Endometrial microvascular endothelial cells (primary cell): ENCODE results near the gene MRPL40. TPM values are rescaled to one million over a fixed set of nuclear protein-coding genes. Genes with fewer than 3 reads are reported as not detected.
"Not testable (repeated sequence)": the region's sequence is repeated elsewhere in the genome, so short reads cannot be mapped to it uniquely, and the experiment has no call there.

Experiments
- in situ Hi-C: cut with HindIII; loops from 2 replicates; pipeline ENCODE4 v1.10.0; 2017; ENCODE audit warnings: low sequenced_read_pairs, low pct_unique_long_range_greater_than_20kb; ENCODE audit errors: inconsistent ontology term
- total RNA-seq: library from RNA; depleted of rRNA; stranded (reverse); fragments of >200 nt; gene quantifications from one replicate; pipeline ENCODE4 v1.2.3, GENCODE V29; 2015; ENCODE audit errors: inconsistent ontology term

MRPL40 gene
- total RNA-seq, 1 donor from 2014 or later, result 38.3 TPM

DNA sequence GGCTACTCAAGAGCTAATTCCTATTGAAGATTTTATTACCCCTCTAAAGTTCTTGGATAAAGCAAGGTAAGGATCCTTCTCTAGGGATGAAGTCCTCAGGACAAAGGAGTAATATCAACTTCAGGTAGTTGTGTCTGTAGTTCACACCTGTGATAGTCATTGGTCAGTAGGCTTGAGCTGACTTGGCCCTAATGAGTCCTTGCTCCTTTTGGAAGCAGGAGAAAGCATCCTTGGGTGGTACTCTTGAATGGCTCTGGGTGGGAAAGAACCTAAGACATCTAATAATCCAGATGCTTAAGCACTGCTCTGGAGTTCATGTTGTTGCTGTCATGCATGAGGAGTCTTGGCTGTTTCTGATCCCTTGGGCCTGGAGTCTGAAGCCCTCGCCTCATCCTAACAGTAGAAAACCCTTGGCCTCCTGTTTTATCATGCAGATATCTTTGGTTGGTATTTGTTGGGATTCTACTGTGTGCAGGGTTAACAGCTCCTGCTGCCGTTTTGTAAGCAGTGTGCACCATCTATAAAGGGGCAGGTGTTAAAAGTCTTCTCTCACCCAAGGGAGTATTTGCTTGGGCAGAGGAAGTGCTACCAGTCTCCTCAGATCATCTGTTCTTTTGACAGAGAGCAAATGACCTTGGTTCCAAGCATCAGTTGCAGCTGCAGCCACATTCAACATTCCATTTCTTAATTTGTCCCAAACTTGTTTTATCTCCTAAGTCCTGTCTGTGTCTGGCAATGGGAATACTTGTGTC, 2.7 kb downstream of the MRPL40 start:
- in situ Hi-C loops, result no loop called here

DNA sequence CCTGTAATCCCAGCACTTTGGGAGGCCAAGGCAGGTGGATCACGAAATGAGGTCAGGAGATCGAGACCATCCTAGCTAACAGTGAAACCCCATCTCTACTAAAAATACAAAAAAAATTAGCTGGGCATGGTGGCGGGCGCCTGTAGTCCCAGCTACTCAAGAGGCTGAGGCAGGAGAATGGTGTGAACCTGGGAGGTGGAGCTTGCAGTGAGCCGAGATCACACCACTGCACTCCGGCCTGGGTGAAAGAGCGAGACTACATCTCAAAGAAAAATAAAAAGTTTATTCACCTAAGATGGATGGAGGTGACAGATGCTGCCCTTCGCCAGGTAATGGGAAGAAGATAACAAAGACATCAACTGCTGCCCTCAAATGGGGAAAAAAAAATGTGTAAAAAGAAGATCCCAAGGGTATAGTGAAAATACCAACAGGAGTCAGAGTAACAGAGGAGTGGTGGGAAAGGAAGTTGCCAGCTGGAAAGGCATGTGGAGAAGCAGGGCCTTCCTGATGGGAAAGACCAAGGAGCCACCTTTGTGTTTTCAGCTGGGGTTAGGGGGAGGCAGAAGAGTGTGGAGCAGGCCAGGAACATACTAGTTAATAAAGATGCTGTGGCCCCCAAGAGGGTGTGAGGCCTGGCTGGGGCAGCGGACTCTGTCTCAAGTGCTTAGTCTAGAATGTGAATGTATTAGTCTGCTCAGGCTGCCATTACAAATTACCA, 4.3 kb downstream of the MRPL40 start:
- in situ Hi-C loops, result not testable (repeated sequence)

DNA sequence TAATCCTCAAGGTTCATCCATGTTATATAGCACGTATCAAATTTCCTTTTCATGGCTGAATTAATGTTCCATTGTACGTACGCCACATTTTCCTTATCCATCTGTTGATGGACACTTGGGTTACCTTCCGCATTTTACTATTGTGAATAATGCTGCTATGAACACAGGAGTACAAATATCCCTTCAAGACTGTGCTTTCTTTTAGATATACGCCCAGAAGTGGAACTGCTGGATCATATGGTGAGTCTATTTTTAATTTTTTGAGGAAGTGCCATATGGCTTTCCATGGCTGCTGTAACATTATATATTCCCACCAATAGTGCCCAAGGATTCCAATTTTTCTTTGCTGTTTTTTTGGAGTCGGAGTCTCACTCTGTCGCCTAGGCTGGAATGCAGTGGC, 6.0 kb downstream of the MRPL40 start:
- in situ Hi-C loops, result no loop called here

DNA sequence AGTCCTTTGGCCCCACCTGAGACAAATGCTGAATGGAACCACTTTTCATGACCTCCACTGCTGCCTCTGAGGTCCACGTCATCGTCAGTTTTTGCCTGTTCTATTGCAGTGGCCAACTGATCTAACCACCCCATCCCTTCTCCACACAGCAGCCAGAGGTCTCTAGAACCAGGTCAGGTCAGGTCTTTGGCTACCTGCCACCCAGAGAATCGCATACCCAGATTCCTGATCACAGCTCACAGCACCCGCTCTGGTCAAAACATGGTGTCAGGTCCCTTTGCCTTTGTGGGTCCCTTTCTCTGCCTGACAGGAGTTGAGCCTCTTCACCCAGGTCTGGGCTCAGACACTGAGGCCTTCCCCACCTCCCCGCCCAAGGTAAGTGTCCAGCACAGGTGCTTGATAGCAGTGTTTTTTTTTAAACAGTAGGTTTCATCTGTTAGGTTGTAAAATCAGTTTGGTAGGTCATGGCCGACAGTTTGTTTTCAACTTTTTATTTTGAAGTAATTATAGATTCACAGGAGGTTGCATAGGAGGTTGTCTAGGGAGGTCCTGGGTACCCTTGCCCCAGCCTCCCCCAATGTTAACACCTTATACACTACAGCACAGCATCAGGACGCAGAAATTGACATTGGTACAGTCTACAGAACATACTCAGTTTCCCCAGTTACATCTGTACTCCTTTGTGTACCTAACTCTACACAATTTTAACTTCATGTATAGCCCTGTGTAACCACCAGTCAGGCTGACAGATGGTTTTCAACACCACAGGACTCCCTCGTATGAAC, 8.3 kb downstream of the MRPL40 start:
- in situ Hi-C loops, result no loop called here

DNA sequence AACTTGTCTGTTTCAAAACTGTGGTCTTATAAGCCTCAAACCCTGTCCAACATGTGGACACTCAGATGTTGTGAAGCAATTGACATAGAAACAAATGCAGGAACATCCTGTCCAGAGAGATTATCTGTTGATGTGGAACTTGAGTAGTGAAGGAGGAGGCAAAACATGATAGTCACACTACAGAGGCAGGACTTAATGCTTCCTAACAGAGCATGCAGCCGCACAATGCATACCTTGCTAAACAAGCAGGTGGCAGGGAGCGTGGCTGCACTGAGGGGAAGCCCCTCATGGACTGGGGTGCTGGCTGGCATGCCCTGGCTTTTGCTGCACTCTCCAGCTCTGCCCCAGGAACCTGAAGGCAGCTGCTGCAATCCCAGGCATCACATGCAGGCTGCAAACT, 9.8 kb downstream of the MRPL40 start:
- in situ Hi-C loops, result no loop called here

DNA sequence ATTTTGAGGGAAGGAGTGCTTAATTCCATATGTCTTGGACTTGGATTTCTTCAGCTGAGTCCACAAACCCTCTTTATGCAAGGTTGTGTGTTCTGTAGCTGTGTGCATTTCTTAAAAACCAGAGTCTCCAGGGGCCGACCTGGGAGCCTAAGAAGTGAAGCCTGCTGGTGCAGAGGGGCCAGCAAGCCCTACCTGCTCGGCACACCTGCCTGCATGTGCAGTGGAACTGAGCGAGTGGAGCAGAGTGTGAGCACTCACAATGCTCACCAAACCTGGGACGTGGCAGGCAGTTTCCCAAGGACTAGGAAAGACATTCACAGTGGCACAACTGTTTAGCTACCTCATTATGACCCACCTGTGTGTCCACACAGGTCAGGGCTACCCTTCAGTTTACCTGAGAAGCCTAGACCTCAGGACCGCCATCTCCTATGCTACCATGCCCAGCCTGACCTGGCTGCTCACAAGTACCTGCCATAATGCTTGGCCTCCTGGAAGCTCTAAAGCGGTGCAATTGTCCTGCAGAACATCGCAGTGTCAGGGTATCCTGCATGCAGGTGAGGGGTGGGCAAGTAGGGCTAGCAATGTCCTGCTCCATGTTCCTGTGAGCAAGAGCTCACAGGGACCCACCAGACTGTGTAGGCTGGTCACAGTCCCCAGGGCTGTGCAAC, 11.3 kb downstream of the MRPL40 start:
- in situ Hi-C loops, result no loop called here

DNA sequence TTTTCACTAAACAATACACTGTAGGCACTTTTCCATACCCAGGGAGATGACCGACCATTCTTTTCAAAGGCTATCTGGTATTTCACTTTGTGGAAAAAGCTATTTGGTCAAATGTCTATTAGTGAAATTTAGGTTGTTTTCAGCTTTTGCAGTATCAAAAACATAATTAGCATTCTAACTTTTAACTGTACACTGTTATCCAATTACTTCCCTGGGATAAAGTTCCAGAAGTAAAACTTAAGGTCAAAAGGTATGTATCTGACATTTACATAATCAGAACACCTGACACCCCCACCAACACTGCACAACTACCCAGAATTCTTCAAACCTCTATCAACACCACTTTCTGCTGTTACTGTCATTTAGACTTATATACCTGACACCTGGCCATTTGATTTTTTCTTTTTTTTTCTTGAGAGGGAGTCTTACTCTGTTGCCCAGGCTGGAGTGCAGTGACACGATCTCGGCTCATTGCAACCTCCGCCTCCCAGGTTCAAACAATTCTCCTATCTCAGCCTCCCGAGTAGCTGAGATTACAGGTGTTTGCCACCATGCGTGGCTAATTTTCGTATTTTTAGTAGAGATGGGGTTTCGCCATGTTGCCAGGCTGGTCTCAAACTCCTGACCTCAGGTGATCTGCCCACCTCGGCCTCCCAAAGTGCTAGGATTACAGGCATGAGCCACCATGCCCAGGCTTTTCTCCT, 13.1 kb downstream of the MRPL40 start:
- in situ Hi-C loops, result not testable (repeated sequence)

DNA sequence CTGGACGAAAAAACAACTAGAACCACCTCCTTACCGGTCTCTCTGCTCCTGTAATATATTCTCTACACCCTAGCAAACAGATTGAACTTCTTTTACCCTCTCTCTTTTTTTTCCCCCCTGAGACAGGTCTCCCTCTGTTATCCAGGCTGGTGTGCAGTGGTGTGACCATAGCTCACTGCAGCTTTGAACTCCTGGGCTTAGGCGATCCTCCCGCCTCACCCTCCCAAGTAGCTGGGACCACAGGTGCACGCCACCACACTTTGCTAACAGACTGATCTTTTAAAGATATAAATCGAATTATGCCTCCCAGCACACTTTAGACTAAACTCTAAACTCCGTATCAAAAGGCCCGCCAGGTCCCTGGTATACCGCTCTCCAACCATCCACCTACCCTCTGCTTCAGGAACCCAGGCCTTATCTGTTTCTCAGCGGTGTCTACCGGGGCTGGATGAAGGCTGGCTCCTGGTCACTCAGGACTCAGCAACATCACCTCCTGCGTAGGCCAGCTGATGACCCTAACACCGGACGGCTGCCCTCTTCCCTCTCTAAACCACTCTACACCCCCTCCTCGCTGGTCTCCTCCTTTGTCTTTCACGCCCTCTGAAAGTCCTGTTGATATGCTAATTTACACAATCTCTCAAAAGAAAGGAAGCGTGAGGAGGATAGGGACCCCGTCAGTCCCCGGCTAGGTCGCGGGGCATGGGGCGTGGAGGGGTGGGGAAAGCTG, 14.4 kb downstream of the MRPL40 start:
- in situ Hi-C loops, result no loop called here

DNA sequence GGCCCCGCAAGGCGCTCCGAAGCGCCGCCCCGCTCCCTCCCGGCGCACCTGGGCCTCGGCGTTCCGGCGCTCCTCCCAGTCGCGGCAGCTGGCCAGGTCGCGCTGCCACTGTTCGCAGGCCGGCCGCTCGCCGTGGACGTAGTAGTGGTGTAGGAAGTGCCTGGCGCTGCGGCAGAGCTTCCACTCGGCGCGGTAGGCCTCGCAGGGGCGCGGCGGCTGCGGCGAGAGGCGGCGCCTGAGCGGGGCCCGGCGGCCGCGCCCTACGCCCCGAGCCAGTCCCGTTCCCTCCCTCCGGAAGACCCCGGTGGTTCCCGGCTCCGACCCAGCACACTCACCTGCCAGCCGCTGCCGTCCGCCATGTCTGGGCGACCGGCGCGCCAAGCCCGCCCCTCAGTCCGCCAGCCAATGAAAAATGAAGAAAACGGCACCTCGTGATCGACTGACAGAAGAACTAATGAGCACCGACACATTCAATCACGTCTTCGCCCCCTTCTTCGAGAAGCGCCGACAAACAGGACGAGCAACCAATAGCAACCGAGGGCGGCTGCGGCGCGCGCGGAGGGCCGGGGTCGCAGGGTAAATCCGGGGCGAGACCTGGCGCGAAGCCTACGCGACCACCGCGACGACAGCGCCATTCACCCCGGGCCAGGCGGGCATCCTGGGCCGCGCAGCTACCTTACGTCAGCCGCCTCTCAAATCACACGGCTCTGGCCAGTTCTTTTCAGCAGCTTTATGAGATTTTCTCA, 15.2 kb downstream of the MRPL40 start, which contains the start of gene C22orf39:
TSS of gene C22orf39 (minus strand) at position 382 of the 746 bp plus-strand sequence. CDS start at position 359, 23 bp downstream.
- in situ Hi-C loops, result no loop called here

DNA sequence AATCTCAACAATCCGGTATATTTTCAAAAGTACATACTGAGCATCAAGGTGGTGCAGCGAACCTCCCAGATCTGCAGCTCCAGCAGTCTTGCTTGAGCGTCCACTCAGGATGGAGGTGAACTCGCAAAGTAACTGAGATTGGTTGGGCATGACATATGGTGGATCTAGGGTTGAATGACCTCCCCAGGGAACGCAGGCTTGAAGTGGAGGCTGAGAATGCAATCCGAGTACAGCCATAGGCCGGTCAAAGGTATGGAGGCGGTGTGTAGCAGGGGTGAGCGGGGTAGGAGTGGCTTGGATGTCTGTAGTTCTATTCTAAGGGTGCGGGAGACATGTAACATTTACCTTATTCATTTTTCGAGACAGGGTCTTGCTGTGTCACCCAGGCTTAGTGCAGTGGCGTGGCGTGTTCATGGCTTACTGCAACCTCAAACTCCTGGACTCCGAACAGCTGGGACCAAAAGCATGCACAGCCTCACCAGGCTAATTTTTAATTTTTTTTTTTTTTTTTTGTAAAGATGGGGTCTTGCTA, 15.8 kb downstream of the MRPL40 start:
- in situ Hi-C loops, result no loop called here

DNA sequence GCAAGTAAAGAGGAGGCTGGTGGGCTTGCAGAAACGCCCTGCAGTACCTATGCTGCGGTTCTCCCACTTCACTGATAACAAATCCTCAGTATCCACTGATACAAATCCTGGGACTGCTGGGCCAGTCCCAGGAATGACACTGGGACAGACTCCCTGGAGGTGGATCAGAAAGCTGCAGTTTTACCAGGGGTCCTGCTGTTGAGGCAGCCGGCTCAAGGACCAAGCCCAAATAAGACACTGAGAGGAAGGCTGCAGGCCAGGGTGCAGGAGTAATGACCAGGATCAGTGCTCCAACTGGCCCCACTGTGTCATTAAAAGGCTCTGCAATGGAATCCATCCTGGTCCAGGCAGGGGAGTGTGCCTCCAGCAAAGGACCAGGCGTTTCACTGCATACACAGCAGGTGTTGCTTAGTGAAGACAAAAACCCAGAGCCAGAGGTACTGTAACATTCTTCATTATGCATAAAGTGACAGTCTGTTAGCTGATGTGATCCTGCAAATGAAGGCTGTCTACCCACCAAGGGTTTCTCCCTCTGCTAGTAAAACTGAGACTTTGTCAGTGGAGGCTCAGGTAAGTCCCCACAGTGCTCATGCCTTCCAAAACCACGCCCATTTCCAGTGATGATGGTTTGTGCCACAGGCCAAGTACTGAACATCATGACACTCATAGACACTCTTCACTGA, 16.5 kb downstream of the MRPL40 start:
- in situ Hi-C loops, result no loop called here

DNA sequence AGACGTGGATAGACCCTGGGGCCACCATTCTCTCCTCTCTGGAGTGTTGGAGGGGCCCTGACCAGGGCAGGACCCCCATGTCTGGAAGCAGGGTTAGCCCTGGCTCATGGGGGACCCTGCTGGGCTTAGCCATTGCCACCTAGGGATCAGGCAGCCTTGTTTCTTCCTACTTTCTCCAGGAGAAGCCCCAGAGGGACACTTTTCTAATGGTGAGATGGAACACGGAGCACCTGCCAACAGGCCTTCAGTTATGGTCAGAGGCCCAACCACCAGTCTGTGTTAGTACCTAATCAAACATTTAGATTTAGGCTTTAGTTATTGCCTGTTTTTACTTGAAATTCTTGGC, 17.1 kb downstream of the MRPL40 start:
- in situ Hi-C loops, result no loop called here

DNA sequence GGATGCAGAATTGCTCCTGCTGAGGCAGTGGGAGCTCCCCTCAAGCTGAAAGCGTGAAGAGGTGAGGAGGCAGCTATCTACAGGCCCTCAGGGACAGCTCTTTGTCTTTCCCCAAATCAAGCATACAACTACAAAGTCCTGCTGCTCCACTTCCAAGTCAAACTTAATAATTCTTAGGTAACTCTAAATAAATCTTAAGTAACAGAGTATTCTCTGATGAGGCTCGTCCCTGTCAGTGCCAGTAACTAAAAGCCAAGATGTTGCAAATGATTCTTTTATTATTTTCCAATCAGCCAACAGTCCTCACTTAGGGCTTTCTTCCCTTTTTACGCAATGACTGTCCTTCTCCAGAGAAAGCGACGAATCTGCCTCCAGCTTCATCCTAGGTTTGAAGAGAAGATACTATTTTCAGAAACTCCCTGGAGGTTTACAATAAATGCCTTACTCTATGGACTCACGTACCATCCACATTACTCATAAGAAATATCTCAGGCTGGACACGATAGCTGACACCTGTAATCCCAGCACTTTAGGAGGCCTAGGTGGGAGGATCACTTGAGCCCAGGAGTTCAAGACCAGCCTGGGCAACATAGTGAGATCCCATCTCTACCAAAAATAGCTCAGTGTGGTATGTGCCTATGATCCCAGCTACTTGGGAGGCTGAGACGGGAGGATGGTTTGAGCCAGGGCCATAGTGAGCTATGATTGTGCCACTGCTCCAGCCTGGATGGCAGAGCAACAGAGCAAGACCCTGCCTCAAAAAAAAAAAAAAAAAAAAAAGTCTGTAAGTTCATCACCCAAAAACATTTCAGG, 18.2 kb downstream of the MRPL40 start:
- in situ Hi-C loops, result no loop called here

DNA sequence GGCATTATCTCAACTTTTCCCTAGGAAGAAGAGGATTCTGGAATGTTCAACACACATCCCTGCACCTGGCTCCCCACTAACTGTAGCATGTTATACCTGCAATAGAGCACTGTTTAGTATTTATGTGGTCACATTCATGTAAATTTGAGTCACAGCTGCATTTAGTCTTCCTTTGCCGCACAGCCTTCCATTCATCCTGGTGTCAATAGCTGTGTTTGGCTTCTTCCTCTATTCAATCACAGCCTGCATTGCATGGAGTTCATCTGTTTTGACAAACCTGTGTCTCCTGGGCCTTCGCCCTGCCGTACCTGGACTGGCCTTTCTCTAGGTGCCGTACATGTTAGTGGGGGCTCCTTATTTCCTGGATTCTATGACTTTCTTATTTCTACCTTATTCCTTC, 19.2 kb downstream of the MRPL40 start:
- in situ Hi-C loops, result no loop called here

DNA sequence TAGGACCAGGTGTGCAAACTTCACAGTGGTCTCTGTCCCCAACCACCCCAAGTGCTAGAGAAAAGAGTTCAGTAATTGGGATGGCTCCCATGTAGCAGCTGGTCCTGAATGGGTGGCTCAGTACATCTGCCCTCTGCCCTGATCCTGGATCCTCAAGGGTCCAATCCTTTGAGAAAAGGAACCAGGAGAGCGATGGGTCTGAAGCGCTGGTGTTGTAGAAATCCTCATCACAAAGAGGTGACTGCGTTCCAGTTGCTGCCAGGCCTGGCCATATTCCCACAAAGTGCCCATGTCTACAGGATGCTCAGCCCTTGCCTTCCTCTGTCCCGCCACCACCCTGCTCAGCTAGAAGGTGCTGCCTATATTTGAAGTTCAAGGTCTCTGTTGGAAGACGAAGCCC, 21.4 kb downstream of the MRPL40 start:
- in situ Hi-C loops, result no loop called here

DNA sequence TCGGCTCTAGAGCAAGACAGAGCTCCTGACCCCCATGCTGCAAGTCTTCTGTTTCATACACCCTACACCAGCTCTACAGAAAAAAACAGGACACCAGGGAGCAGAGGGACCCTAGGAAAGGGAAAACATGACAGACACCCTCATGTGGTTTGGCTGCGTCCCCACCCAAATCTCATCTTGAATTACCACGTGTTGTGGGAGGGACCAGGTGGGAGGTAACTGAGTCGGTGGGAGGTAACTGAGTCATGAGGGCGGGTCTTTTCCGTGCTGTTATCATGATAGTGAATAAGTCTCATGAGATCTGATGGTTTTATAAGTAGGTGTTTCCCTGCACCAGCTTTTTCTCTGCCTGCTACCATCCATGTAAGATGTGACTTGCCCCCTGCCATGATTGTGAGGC, 21.8 kb downstream of the MRPL40 start:
- in situ Hi-C loops, result no loop called here
